NCI-H345 (cell line): Measurements from ENCODE around the gene KLK3.

Experiments
- DNase-seq: peaks from one replicate; lab custom pipeline; 2025; lab: John Stamatoyannopoulos, UW

Gene KLK3

DNA sequence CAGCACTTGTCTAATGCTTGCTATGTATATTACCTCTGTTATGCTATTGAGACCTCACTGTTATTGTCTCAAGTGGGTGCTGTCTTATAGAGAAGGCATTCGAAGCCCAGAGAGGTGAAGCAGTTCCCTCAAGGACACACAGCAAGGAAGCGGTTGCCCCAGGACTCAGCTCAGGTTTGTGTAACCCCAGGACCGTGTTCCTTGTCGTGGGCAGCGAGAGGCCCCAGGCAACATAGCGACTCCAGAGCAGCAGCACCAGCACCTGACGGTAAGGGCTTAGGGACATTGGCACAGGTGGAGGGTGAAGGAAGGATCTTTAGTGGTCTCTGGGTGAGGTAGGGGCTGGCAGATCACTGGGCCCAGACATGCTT is 23.7 kb upstream of the KLK3 start:
- DNase-seq, result no peak

- DNase-seq, result no peak
Measured at GRCh38 chr19:50832666-50833065, 22.0 kb upstream of the KLK3 start.

GRCh38 chr19:50833117-50833801 is 21.5 kb upstream of the KLK3 start, which contains the start of gene KLK15:
KLK15 (minus strand) TSS chr19:50833574; CDS start chr19:50831492, 2,082 bp downstream.
- DNase-seq, result no peak

GRCh38 chr19:50833802-50834167 is 20.9 kb upstream of the KLK3 start:
- DNase-seq, result no peak

GRCh38 chr19:50835103-50835784 is 19.5 kb upstream of the KLK3 start:
- peak; percentile 26 for DNase-seq

- DNase-seq, result peak; percentile 75
Measured at GRCh38 chr19:50835785-50836542, 18.8 kb upstream of the KLK3 start.

DNA sequence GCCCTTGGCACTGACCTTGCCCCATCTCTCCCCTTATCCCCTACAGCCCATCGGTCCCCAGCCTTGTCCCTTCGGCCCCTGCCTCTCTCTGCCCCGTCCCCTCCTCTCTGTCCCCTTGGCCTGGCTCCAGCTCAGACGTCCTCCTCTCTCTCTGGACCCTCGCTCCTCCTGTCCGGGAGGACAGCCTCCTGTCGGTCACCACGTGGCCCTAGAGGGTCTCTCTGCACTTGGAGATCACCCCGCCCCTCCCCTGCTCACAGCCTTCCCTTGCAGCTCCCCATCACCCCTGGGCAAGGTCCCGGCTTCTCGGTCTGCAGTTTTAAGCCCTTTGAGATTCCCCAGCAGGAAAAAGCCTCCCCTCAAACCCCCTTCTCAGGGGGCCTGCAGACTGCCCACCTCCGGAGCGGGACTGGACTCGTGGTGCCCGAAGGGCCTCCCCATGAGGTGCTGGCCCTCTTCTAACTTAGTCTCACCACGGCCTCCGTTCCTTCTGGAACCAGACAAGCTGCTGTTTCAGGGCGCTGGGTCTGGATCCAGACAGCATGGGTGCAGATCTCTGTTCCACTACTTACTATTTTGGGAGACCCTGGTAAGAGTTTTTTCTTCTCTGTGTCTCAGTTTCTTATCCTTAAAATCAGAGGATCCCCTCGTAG is 18.0 kb upstream of the KLK3 start:
- no peak for DNase-seq

- no peak for DNase-seq
Measured at GRCh38 chr19:50837300-50837699, 17.4 kb upstream of the KLK3 start.

- peak; percentile 38 for DNase-seq
Measured at GRCh38 chr19:50838239-50838638, 16.5 kb upstream of the KLK3 start.

DNA sequence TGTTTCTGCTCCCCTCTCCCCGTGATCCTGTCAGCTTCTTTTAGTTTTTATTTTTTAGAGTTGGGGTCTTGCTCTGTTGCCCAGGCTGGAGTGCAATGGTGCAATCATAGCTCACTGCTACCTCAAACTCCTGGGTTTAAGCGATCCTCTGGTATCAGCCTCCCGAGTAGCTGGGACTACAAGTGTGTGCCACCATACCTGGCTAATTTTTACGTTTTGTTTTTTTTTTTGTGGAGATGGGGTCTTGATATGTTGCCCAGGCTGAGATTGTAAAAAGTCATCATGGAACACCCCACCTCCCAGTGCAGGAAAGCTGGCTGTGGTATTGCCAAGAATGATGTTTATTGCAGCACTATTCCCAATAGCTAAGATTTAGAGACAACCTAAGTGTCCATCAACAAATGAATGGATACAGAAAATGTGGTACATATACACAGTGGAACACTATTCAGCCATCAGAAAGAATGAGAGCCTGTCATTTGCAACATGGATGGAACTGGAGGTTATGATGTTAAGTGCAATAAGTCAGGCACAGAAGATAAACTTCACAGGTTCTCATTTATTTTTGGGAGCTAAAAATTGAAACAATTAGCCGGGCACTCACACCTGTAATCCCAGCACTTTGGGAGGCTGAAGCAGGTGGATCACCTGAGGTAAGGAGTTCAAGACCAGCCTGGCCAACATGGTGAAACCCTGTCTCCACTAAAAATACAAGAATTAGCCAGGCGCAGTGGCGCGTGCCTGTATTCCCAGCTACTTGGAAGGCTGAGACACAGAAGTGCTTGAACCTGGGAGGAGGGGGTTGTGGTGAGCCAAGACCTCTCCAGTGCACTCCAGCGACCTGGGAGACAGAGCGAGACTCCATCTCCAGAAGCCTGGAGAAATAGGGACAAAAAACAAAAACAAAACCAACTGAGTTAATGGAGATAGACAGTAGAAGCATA is 14.7 kb upstream of the KLK3 start:
- DNase-seq, result no peak

DNA sequence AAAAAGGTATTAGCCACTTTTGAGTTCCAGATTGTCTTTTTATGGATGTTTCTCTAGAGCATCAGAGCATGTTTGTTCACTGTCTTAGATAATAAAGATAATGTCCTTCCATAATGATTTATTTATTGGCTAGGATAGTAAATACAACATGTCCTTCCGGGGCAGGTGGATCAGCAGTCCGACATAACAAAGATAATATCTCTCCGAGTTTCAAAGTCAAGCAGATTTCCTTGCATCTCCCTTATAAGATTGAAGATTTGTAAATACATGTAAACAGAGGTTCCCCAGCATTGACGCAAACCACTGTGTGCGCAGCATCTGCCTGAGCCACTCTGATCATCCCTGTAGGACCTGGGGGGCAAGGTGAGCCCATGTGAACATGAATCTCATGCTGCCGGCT is 12.6 kb upstream of the KLK3 start:
- no peak for DNase-seq

GRCh38 chr19:50843205-50843604 is 11.5 kb upstream of the KLK3 start:
- DNase-seq, result no peak

GRCh38 chr19:50843701-50844221 is 11.0 kb upstream of the KLK3 start:
- DNase-seq, result peak; percentile 73

GRCh38 chr19:50844296-50844935 is 10.3 kb upstream of the KLK3 start:
- DNase-seq, result peak; percentile 92

DNA sequence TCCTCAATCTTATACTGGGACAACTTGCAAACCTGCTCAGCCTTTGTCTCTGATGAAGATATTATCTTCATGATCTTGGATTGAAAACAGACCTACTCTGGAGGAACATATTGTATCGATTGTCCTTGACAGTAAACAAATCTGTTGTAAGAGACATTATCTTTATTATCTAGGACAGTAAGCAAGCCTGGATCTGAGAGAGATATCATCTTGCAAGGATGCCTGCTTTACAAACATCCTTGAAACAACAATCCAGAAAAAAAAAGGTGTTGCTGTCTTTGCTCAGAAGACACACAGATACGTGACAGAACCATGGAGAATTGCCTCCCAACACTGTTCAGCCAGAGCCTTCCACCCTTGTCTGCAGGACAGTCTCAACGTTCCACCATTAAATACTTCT is 4.0 kb upstream of the KLK3 start:
- DNase-seq, result no peak

GRCh38 chr19:50851620-50852019 is 3.1 kb upstream of the KLK3 start:
- DNase-seq, result no peak

GRCh38 chr19:50857366-50857765 is 2.7 kb downstream of the KLK3 start:
- no peak for DNase-seq

DNA sequence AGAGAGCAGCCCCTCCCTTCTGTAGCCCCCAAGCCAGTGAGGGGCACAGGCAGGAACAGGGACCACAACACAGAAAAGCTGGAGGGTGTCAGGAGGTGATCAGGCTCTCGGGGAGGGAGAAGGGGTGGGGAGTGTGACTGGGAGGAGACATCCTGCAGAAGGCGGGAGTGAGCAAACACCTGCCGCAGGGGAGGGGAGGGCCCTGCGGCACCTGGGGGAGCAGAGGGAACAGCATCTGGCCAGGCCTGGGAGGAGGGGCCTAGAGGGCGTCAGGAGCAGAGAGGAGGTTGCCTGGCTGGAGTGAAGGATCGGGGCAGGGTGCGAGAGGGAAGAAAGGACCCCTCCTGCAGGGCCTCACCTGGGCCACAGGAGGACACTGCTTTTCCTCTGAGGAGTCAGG is 4.2 kb downstream of the KLK3 start:
- peak; percentile 81 for DNase-seq

- DNase-seq, result no peak
Measured at GRCh38 chr19:50859849-50860248, 5.1 kb downstream of the KLK3 start.

DNA sequence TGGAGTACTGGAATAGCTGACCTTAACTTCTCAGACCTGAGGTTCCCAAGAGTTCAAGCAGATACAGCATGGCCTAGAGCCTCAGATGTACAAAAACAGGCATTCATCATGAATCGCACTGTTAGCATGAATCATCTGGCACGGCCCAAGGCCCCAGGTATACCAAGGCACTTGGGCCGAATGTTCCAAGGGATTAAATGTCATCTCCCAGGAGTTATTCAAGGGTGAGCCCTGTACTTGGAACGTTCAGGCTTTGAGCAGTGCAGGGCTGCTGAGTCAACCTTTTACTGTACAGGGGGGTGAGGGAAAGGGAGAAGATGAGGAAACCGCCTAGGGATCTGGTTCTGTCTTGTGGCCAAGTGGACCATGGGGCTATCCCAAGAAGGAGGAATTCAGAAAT is 6.3 kb downstream of the KLK3 start:
- no peak for DNase-seq
